Liver (tissue), 9 donors: Measurements from ENCODE around the gene CCDC39. TPM values are rescaled to one million over a fixed set of nuclear protein-coding genes. Genes with fewer than 3 reads are reported as not detected.

Experiments
- DNase-seq: peaks from one replicate; pipeline ENCODE4 v3.0.0-alpha.2; 2017; ENCODE audit warnings: low spot score
- H3K27ac ChIP-seq, 2 donors: one replicate each; pipeline ENCODE4 v1.7.0; 2013; ENCODE audit warnings: inconsistent platforms in 2 of 2, low read length in 2 of 2, control low read depth in 1 of 2, low read depth in 1 of 2, mild to moderate bottlenecking in 1 of 2
- H3K27me3 ChIP-seq, 4 donors: one replicate each; pipeline versions ENCODE4 v1.6.1 to v1.7.0; 2013; ENCODE audit warnings: low read length in 3 of 4, inconsistent platforms in 1 of 4, mild to moderate bottlenecking in 1 of 4, moderate library complexity in 1 of 4; ENCODE audit not compliant: control insufficient read depth in 4 of 4, insufficient read depth in 4 of 4
- H3K36me3 ChIP-seq, 4 donors: one replicate each; pipeline versions ENCODE4 v1.6.1 to v1.7.0; 2013; ENCODE audit warnings: low read length in 3 of 4, mild to moderate bottlenecking in 3 of 4, low read depth in 1 of 4, moderate library complexity in 1 of 4; ENCODE audit not compliant: control insufficient read depth in 4 of 4, insufficient read depth in 3 of 4
- H3K4me1 ChIP-seq, 4 donors: one replicate each; pipeline versions ENCODE4 v1.6.1 to v1.7.0; 2013; ENCODE audit warnings: low read length in 3 of 4, mild to moderate bottlenecking in 3 of 4, moderate library complexity in 1 of 4; ENCODE audit not compliant: control insufficient read depth in 4 of 4, insufficient read depth in 4 of 4
- H3K4me3 ChIP-seq, 3 donors: one replicate each; pipeline versions ENCODE4 v1.6.1 to v1.7.0; 2013; ENCODE audit warnings: low read length in 3 of 3, control low read depth in 1 of 3, low read depth in 1 of 3, mild to moderate bottlenecking in 1 of 3
- H3K9ac ChIP-seq, 2 donors: one replicate each; pipeline ENCODE4 v1.7.0; 2013; ENCODE audit warnings: low read length in 2 of 2, mild to moderate bottlenecking in 2 of 2, moderate library complexity in 2 of 2, control low read depth in 1 of 2, low read depth in 1 of 2
- H3K9me3 ChIP-seq, 4 donors: one replicate each; pipeline versions ENCODE4 v1.6.1 to v1.7.0; 2013; ENCODE audit warnings: low read length in 3 of 4; ENCODE audit not compliant: control insufficient read depth in 4 of 4
- EGR1 ChIP-seq, 2 donors: IDR thresholded peaks; 2 replicates each; pipeline ENCODE4 v1.6.1; 2016 to 2018; ENCODE audit warnings: antibody characterized with exemption in 2 of 2, low read depth in 2 of 2
- FOXA1 ChIP-seq: IDR thresholded peaks from 2 replicates; pipeline ENCODE4 v1.6.1; 2016; ENCODE audit warnings: antibody characterized with exemption
- FOXA2 ChIP-seq: IDR thresholded peaks from 2 replicates; pipeline ENCODE4 v1.6.1; 2016; ENCODE audit warnings: antibody characterized with exemption
- HNF4A ChIP-seq, 2 donors: conservative IDR thresholded peaks; 2 replicates each; pipeline ENCODE4 v1.6.1; 2016; ENCODE audit warnings: antibody characterized with exemption in 2 of 2, mild to moderate bottlenecking in 2 of 2
- HNF4G ChIP-seq: IDR thresholded peaks from 2 replicates; pipeline ENCODE4 v1.6.1; 2016; ENCODE audit warnings: antibody characterized with exemption
- JUND ChIP-seq, 2 donors: IDR thresholded peaks; 2 replicates each; pipeline ENCODE4 v1.6.1; 2016; ENCODE audit warnings: antibody characterized with exemption in 2 of 2
- NR2F2 ChIP-seq: IDR thresholded peaks from 2 replicates; pipeline ENCODE4 v1.6.1; 2016; ENCODE audit warnings: antibody characterized with exemption
- RAD21 ChIP-seq, 2 donors: IDR thresholded peaks; 2 replicates each; pipeline ENCODE4 v1.6.1; 2016; ENCODE audit warnings: antibody characterized with exemption in 2 of 2, mild to moderate bottlenecking in 2 of 2
- RXRA ChIP-seq, 2 donors: IDR thresholded peaks; 2 replicates each; pipeline ENCODE4 v1.6.1; 2017 to 2018; ENCODE audit warnings: antibody characterized with exemption in 2 of 2, mild to moderate bottlenecking in 1 of 2
- SP1 ChIP-seq: IDR thresholded peaks from 2 replicates; pipeline ENCODE4 v1.6.1; 2018; ENCODE audit warnings: antibody characterized with exemption, mild to moderate bottlenecking
- TAF1 ChIP-seq: conservative IDR thresholded peaks from 2 replicates; pipeline ENCODE4 v1.6.1; 2016; ENCODE audit warnings: antibody characterized with exemption, mild to moderate bottlenecking
- YY1 ChIP-seq: IDR thresholded peaks from 2 replicates; pipeline ENCODE4 v1.6.1; 2016; ENCODE audit warnings: antibody characterized with exemption, mild to moderate bottlenecking
- WGBS: extraction: QIAGEN DNeasy Blood & Tissue Kit; methylation state at CpG from one replicate; pipeline ENCODE4 v1.1.7; 2013; 5-methylcytosine and 5-hydroxymethylcytosine counted together
- polyA plus RNA-seq, 2 donors: library from polyadenylated mRNA; stranded (reverse) in 1 of 2; unstranded in 1 of 2; fragments of 200-250 nt in 1 of 2; fragments of >200 nt in 1 of 2; fragmentation: Nextera tagmentation in 1 of 2; extraction: Ambion mirVana in 1 of 2; gene quantifications; one replicate each; pipeline versions ENCODE4 v1.2.1 to v1.2.3, GENCODE V29; 2013 to 2015
- total RNA-seq, 2 donors: library from RNA; depleted of rRNA; stranded (reverse); fragments of >200 nt; gene quantifications; one replicate each; pipeline ENCODE4 v1.2.3, GENCODE V29; 2014
- TF ChIP-seq, protein P1 (sequence below): IDR thresholded peaks from 2 replicates; pipeline ENCODE4 v1.6.1; 2016; ENCODE audit warnings: antibody characterized with exemption
- TF ChIP-seq, protein P2 (sequence below): fragments of 150-350 bp; IDR thresholded peaks from 2 replicates; pipeline ENCODE4 v1.5.1; 2017; ENCODE audit warnings: improper control_type of control experiment, low read depth, low read length; ENCODE audit not compliant: missing input control
- TF ChIP-seq, protein P3 (sequence below): IDR thresholded peaks from 2 replicates; pipeline ENCODE4 v1.6.1; 2016; ENCODE audit warnings: antibody characterized with exemption
- TF ChIP-seq, protein P4 (sequence below): IDR thresholded peaks from 2 replicates; pipeline ENCODE4 v1.6.1; 2016; ENCODE audit warnings: antibody characterized with exemption, mild to moderate bottlenecking
- TF ChIP-seq, protein P5 (sequence below): IDR thresholded peaks from 2 replicates; pipeline ENCODE4 v1.6.1; 2016; ENCODE audit warnings: antibody characterized with exemption
- donor health status: healthy.
- donor health status: healthy.
- donor health status: healthy.
- donor health status: healthy.
- donor health status: healthy.

CCDC39 gene
- total and polyA plus RNA-seq, 4 donors: under 0.01 to 0.08 TPM; not detected in 2

DNA sequence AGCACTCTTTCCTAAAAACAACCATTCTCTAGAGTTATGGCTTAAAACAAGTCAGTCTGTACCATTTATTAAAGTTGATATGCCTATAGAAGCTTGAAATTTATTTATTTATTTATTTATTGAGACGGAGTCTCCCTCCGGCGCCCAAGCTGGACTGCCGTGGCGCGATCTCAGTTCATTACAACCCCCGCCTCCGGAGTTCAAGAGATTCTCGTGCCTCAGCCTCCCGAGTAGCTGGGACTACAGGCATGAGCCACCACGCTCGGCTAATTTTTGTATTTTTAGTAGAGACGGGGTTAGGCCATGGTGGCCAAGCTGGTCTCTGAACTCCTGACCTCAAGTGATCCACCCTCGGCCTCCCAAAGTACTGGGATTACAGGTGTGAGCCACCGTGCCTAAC, 78.8 kb downstream of the CCDC39 start:
- WGBS: 97% methylated on average over 15 of the region's 15 CpGs

More for the DNA sequence above, 78.8 kb downstream of the CCDC39 start:
- H3K36me3 ChIP-seq: peaks cover 4 to 16% (median 10%) of the 10 kb centered on the region in 4 donors
- peaks cover 0 to 4% (median 0%) of the 10 kb centered on the region in 4 donors for H3K27me3 ChIP-seq
- DNase-seq: no peak
- TF ChIP-seq HNF4G: no peak
- TF ChIP-seq SP1: no peak
- TF ChIP-seq, protein P1, sequence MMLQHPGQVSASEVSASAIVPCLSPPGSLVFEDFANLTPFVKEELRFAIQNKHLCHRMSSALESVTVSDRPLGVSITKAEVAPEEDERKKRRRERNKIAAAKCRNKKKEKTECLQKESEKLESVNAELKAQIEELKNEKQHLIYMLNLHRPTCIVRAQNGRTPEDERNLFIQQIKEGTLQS: no peak
- TF ChIP-seq, protein P2, sequence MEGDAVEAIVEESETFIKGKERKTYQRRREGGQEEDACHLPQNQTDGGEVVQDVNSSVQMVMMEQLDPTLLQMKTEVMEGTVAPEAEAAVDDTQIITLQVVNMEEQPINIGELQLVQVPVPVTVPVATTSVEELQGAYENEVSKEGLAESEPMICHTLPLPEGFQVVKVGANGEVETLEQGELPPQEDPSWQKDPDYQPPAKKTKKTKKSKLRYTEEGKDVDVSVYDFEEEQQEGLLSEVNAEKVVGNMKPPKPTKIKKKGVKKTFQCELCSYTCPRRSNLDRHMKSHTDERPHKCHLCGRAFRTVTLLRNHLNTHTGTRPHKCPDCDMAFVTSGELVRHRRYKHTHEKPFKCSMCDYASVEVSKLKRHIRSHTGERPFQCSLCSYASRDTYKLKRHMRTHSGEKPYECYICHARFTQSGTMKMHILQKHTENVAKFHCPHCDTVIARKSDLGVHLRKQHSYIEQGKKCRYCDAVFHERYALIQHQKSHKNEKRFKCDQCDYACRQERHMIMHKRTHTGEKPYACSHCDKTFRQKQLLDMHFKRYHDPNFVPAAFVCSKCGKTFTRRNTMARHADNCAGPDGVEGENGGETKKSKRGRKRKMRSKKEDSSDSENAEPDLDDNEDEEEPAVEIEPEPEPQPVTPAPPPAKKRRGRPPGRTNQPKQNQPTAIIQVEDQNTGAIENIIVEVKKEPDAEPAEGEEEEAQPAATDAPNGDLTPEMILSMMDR: no peak
- no peak for TF ChIP-seq TAF1
- TF ChIP-seq, protein P3, sequence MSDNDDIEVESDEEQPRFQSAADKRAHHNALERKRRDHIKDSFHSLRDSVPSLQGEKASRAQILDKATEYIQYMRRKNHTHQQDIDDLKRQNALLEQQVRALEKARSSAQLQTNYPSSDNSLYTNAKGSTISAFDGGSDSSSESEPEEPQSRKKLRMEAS: no peak
- TF ChIP-seq NR2F2: no peak
- TF ChIP-seq, protein P4, sequence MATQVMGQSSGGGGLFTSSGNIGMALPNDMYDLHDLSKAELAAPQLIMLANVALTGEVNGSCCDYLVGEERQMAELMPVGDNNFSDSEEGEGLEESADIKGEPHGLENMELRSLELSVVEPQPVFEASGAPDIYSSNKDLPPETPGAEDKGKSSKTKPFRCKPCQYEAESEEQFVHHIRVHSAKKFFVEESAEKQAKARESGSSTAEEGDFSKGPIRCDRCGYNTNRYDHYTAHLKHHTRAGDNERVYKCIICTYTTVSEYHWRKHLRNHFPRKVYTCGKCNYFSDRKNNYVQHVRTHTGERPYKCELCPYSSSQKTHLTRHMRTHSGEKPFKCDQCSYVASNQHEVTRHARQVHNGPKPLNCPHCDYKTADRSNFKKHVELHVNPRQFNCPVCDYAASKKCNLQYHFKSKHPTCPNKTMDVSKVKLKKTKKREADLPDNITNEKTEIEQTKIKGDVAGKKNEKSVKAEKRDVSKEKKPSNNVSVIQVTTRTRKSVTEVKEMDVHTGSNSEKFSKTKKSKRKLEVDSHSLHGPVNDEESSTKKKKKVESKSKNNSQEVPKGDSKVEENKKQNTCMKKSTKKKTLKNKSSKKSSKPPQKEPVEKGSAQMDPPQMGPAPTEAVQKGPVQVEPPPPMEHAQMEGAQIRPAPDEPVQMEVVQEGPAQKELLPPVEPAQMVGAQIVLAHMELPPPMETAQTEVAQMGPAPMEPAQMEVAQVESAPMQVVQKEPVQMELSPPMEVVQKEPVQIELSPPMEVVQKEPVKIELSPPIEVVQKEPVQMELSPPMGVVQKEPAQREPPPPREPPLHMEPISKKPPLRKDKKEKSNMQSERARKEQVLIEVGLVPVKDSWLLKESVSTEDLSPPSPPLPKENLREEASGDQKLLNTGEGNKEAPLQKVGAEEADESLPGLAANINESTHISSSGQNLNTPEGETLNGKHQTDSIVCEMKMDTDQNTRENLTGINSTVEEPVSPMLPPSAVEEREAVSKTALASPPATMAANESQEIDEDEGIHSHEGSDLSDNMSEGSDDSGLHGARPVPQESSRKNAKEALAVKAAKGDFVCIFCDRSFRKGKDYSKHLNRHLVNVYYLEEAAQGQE: no peak
- TF ChIP-seq RXRA (IDR thresholded peaks at IDR 0.05): no peak
- TF ChIP-seq RAD21 (IDR thresholded peaks at IDR 0.05): no peak
- TF ChIP-seq EGR1 (IDR thresholded peaks at IDR 0.05; ENCODE audit: low read depth in 2 of 2): no peak
- TF ChIP-seq JUND (IDR thresholded peaks at IDR 0.05): no peak
- TF ChIP-seq FOXA2: no peak
- no peak for TF ChIP-seq HNF4A (conservative IDR thresholded peaks at IDR 0.05)
- no peak for TF ChIP-seq FOXA1
- no peak for TF ChIP-seq YY1
- TF ChIP-seq, protein P5, sequence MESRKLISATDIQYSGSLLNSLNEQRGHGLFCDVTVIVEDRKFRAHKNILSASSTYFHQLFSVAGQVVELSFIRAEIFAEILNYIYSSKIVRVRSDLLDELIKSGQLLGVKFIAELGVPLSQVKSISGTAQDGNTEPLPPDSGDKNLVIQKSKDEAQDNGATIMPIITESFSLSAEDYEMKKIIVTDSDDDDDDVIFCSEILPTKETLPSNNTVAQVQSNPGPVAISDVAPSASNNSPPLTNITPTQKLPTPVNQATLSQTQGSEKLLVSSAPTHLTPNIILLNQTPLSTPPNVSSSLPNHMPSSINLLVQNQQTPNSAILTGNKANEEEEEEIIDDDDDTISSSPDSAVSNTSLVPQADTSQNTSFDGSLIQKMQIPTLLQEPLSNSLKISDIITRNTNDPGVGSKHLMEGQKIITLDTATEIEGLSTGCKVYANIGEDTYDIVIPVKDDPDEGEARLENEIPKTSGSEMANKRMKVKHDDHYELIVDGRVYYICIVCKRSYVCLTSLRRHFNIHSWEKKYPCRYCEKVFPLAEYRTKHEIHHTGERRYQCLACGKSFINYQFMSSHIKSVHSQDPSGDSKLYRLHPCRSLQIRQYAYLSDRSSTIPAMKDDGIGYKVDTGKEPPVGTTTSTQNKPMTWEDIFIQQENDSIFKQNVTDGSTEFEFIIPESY: no peak
- peaks cover 0 to 7% (median 4%) of the 10 kb centered on the region in 4 donors for H3K4me1 ChIP-seq
- H3K9me3 ChIP-seq: peaks cover 0 to 4% (median 2%) of the 10 kb centered on the region in 4 donors
- no peak overlapping the region for H3K4me3 ChIP-seq
- no peak overlapping the region for H3K9ac ChIP-seq
- H3K27ac ChIP-seq: no peak overlapping the region
